CD4-positive, alpha-beta T cell treated with Interleukin-15 for 1 hour (primary cell): ENCODE data around the gene COBLL1.

Source experiments
- DNase-seq: peaks from one replicate; pipeline ENCODE4 v3.0.0-alpha.2; 2020

Gene COBLL1

GRCh38 chr2:164780611-164781178 lies 60.9 kb downstream of the COBLL1 start:
- no peak for DNase-seq

- DNase-seq, result no peak
Measured at GRCh38 chr2:164779383-164780057, 62.1 kb downstream of the COBLL1 start.

- no peak for DNase-seq
Measured at GRCh38 chr2:164778723-164779122, 62.9 kb downstream of the COBLL1 start.

GRCh38 chr2:164777847-164778461 lies 63.7 kb downstream of the COBLL1 start:
- no peak for DNase-seq

GRCh38 chr2:164773635-164774034 lies 68.0 kb downstream of the COBLL1 start:
- DNase-seq, result no peak

GRCh38 chr2:164773091-164773490 lies 68.5 kb downstream of the COBLL1 start:
- no peak for DNase-seq

- DNase-seq, result no peak
Measured at GRCh38 chr2:164771897-164772296, 69.7 kb downstream of the COBLL1 start.

GRCh38 chr2:164770421-164770916 lies 71.2 kb downstream of the COBLL1 start:
- DNase-seq, result no peak

- no peak for DNase-seq
Measured at GRCh38 chr2:164766954-164767320, 74.7 kb downstream of the COBLL1 start.

- no peak for DNase-seq
Measured at GRCh38 chr2:164766216-164766953, 75.2 kb downstream of the COBLL1 start.

- DNase-seq, result no peak
Measured at GRCh38 chr2:164764996-164765395, 76.6 kb downstream of the COBLL1 start.

- no peak for DNase-seq
Measured at GRCh38 chr2:164764474-164764873, 77.1 kb downstream of the COBLL1 start.

GRCh38 chr2:164763431-164763830 lies 78.2 kb downstream of the COBLL1 start:
- no peak for DNase-seq

GRCh38 chr2:164761737-164762460 lies 79.7 kb downstream of the COBLL1 start:
- no peak for DNase-seq

GRCh38 chr2:164761201-164761600 lies 80.4 kb downstream of the COBLL1 start:
- peak; percentile 67 for DNase-seq

- DNase-seq, result no peak
Measured at GRCh38 chr2:164760179-164760578, 81.4 kb downstream of the COBLL1 start.

- no peak for DNase-seq
Measured at GRCh38 chr2:164757934-164758695, 83.5 kb downstream of the COBLL1 start.

- no peak for DNase-seq
Measured at GRCh38 chr2:164756773-164757172, 84.8 kb downstream of the COBLL1 start.

GRCh38 chr2:164755952-164756351 lies 85.7 kb downstream of the COBLL1 start:
- DNase-seq, result no peak

- peak; percentile 20 for DNase-seq
Measured at GRCh38 chr2:164754157-164755093, 87.2 kb downstream of the COBLL1 start.

GRCh38 chr2:164752956-164753355 lies 88.7 kb downstream of the COBLL1 start:
- no peak for DNase-seq
